ENCODE measurements around the gene HPCAL4. TPM values are rescaled to one million over a fixed set of nuclear protein-coding genes. Genes with fewer than 3 reads are reported as not detected.

The HPCAL4 gene
- total RNA-seq, 4 donors from 2014 or later: 0.11 to 0.83 (median 0.29) TPM

GRCh38 chr1:39704757-39705156 lies 13.5 kb upstream of the HPCAL4 start:
- no peak overlapping the region for H3K4me3 ChIP-seq (replicated peaks in 1 of 3)
- DNase-seq: no peak
- peaks cover 0 to 7% of the 10 kb centered on the region in 2 donors for H3K4me1 ChIP-seq
- no peaks in the 10 kb centered on the region for H3K27me3 ChIP-seq
- no peaks in the 10 kb centered on the region for H3K36me3 ChIP-seq
- no peaks in the 10 kb centered on the region for H3K9me3 ChIP-seq
- TF ChIP-seq CTCF (IDR thresholded peaks at IDR 0.05) (no peak), POLR2A (IDR thresholded peaks at IDR 0.05) (no peak)
- WGBS, 2 donors: 90 to 97% methylated on average over 1 of the region's 1 CpG
- intact Hi-C loops (cut with DNase I): no loop called here
- no peak overlapping the region for H3K27ac ChIP-seq

- 8 to 10% methylated on average over 11 of the region's 12 CpGs for WGBS, 2 donors
- no peaks in the 10 kb centered on the region for H3K27me3 ChIP-seq
- no peaks in the 10 kb centered on the region for H3K36me3 ChIP-seq
- no peak overlapping the region for H3K4me3 ChIP-seq (replicated peaks in 1 of 3)
- DNase-seq: peak; percentile 75 to 77
- H3K27ac ChIP-seq: peak overlapping the region in 1 of 3 donors; percentile 69
- intact Hi-C loops (cut with DNase I): no loop called here
- H3K9me3 ChIP-seq: no peaks in the 10 kb centered on the region
- TF ChIP-seq POLR2A (IDR thresholded peaks at IDR 0.05): no peak
- TF ChIP-seq CTCF (IDR thresholded peaks at IDR 0.05): no peak
- H3K4me1 ChIP-seq: peaks cover 0 to 7% of the 10 kb centered on the region in 2 donors
Measured at GRCh38 chr1:39701049-39701439, 9.8 kb upstream of the HPCAL4 start.

GRCh38 chr1:39700348-39700747 lies 9.1 kb upstream of the HPCAL4 start:
- H3K9me3 ChIP-seq: no peaks in the 10 kb centered on the region
- DNase-seq: no peak
- H3K27me3 ChIP-seq: no peaks in the 10 kb centered on the region
- no peak overlapping the region for H3K4me3 ChIP-seq (replicated peaks in 1 of 3)
- WGBS, 2 donors: 67 to 76% methylated on average over 3 of the region's 3 CpGs
- peaks cover 0 to 7% of the 10 kb centered on the region in 2 donors for H3K4me1 ChIP-seq
- intact Hi-C loops (cut with DNase I): no loop called here
- TF ChIP-seq POLR2A (IDR thresholded peaks at IDR 0.05): no peak
- no peak overlapping the region for H3K27ac ChIP-seq
- no peaks in the 10 kb centered on the region for H3K36me3 ChIP-seq

GRCh38 chr1:39699419-39699818 lies 8.2 kb upstream of the HPCAL4 start:
- Histone ChIP-seq H3K9me3 (no peaks in the 10 kb centered on the region), H3K4me1 (peaks cover 0 to 7% of the 10 kb centered on the region in 2 donors), H3K27ac (no peak overlapping the region), H3K4me3 (replicated peaks in 1 of 3) (no peak overlapping the region), H3K27me3 (no peaks in the 10 kb centered on the region), H3K36me3 (no peaks in the 10 kb centered on the region)
- no peak for DNase-seq
- 95 to 97% methylated on average over 3 of the region's 3 CpGs for WGBS, 2 donors
- intact Hi-C loops (cut with DNase I): no loop called here
- TF ChIP-seq POLR2A (IDR thresholded peaks at IDR 0.05) (no peak), CTCF (IDR thresholded peaks at IDR 0.05) (no peak)

- no peaks in the 10 kb centered on the region for H3K36me3 ChIP-seq
- H3K4me3 ChIP-seq (replicated peaks in 1 of 3): no peak overlapping the region
- intact Hi-C loops (cut with DNase I): no loop called here
- no peaks in the 10 kb centered on the region for H3K27me3 ChIP-seq
- no peaks in the 10 kb centered on the region for H3K9me3 ChIP-seq
- no peak overlapping the region for H3K27ac ChIP-seq
- no peak for DNase-seq
- no peak for TF ChIP-seq POLR2A (IDR thresholded peaks at IDR 0.05)
- no peak for TF ChIP-seq CTCF (IDR thresholded peaks at IDR 0.05)
- H3K4me1 ChIP-seq: peaks cover 0 to 7% of the 10 kb centered on the region in 2 donors
- 71 to 95% methylated on average over 4 of the region's 4 CpGs for WGBS, 2 donors
Measured at GRCh38 chr1:39698568-39698967, 7.3 kb upstream of the HPCAL4 start.

- Histone ChIP-seq H3K27ac (no peak overlapping the region), H3K36me3 (no peaks in the 10 kb centered on the region), H3K4me3 (replicated peaks in 1 of 3) (no peak overlapping the region), H3K9me3 (no peaks in the 10 kb centered on the region), H3K4me1 (peaks cover 9 to 13% of the 10 kb centered on the region in 2 donors), H3K27me3 (no peaks in the 10 kb centered on the region)
- intact Hi-C loops (cut with DNase I): no loop called here
- no peak for TF ChIP-seq CTCF (IDR thresholded peaks at IDR 0.05)
- TF ChIP-seq POLR2A (IDR thresholded peaks at IDR 0.05): no peak
- no peak for DNase-seq
- 78 to 83% methylated on average over 1 of the region's 1 CpG for WGBS, 2 donors
Measured at GRCh38 chr1:39696448-39696847, 5.2 kb upstream of the HPCAL4 start.

Measured in thyroid gland (tissue), 4 donors.